Measurements from ENCODE around the gene DBNL.

GRCh38 chr7:44076101-44076895, 31.8 kb downstream of the DBNL start:
- TF ChIP-seq YY1 (IDR thresholded peaks at IDR 0.05; ENCODE audit: insufficient read depth, insufficient read length) (no peak), ZNF274 (IDR thresholded peaks at IDR 0.05; ENCODE audit: low read depth, low read length) (no peak)
